Progenitor cell of endocrine pancreas (in vitro differentiated cells): ENCODE results near the gene LDB3. TPM values are rescaled to one million over a fixed set of nuclear protein-coding genes. Genes with fewer than 3 reads are reported as not detected.
"Not testable (repeated sequence)": the region's sequence is repeated elsewhere in the genome, so short reads cannot be mapped to it uniquely, and the experiment has no call there.

Experiments
- DNase-seq: peaks from one replicate; pipeline ENCODE4 v3.0.0; 2021; ENCODE audit warnings: low spot score; ENCODE audit not compliant: unreplicated experiment
- H3K27ac Mint-ChIP-seq: 2 replicates; pipeline ENCODE4 v1.8.0; 2021; ENCODE audit warnings: mild to moderate bottlenecking, moderate library complexity, mixed read lengths
- H3K27me3 Mint-ChIP-seq: 2 replicates; pipeline ENCODE4 v1.8.0; 2021; ENCODE audit warnings: mixed read lengths
- H3K36me3 Mint-ChIP-seq: 2 replicates; pipeline ENCODE4 v1.8.0; 2022; ENCODE audit warnings: mixed read lengths; ENCODE audit not compliant: insufficient read depth
- H3K4me1 Mint-ChIP-seq: 2 replicates; pipeline ENCODE4 v1.8.0; 2021; ENCODE audit warnings: low read depth, mixed read lengths
- H3K4me3 Mint-ChIP-seq: 2 replicates; pipeline ENCODE4 v1.8.0; 2021; ENCODE audit warnings: low read depth, mild to moderate bottlenecking, moderate library complexity, mixed read lengths
- H3K9me3 Mint-ChIP-seq: 2 replicates; pipeline ENCODE4 v1.8.0; 2021; ENCODE audit warnings: low read depth, mixed read lengths
- total RNA-seq: library from RNA; stranded (reverse); gene quantifications from 2 replicates; pipeline ENCODE4 v1.2.1, GENCODE V29; 2021
- TF ChIP-seq, protein P1 (sequence below): fragments of 200-600 bp; sonication (generic); IDR thresholded peaks from one replicate; pipeline ENCODE4 v1.5.0; 2021; ENCODE audit warnings: antibody characterized with exemption, mild to moderate bottlenecking; ENCODE audit not compliant: unreplicated experiment

The LDB3 gene
- total RNA-seq, 1 donor from 2014 or later, result 0.26 TPM

GRCh38 chr10:86729677-86730076, 61.4 kb downstream of the LDB3 start:
- H3K4me3 Mint-ChIP-seq, result no peak overlapping the region
- peaks cover 24% of the 10 kb centered on the region for H3K4me1 Mint-ChIP-seq
- no peak for DNase-seq
- no peak overlapping the region for H3K27ac Mint-ChIP-seq
- TF ChIP-seq, protein P1, sequence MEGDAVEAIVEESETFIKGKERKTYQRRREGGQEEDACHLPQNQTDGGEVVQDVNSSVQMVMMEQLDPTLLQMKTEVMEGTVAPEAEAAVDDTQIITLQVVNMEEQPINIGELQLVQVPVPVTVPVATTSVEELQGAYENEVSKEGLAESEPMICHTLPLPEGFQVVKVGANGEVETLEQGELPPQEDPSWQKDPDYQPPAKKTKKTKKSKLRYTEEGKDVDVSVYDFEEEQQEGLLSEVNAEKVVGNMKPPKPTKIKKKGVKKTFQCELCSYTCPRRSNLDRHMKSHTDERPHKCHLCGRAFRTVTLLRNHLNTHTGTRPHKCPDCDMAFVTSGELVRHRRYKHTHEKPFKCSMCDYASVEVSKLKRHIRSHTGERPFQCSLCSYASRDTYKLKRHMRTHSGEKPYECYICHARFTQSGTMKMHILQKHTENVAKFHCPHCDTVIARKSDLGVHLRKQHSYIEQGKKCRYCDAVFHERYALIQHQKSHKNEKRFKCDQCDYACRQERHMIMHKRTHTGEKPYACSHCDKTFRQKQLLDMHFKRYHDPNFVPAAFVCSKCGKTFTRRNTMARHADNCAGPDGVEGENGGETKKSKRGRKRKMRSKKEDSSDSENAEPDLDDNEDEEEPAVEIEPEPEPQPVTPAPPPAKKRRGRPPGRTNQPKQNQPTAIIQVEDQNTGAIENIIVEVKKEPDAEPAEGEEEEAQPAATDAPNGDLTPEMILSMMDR, result no peak
- H3K36me3 Mint-ChIP-seq, result no peaks in the 10 kb centered on the region
- H3K27me3 Mint-ChIP-seq, result peaks cover 8% of the 10 kb centered on the region
- no peaks in the 10 kb centered on the region for H3K9me3 Mint-ChIP-seq

- TF ChIP-seq, protein P1, result no peak
- H3K4me1 Mint-ChIP-seq, result peaks cover 25% of the 10 kb centered on the region
- DNase-seq, result no peak
- no peaks in the 10 kb centered on the region for H3K9me3 Mint-ChIP-seq
- H3K36me3 Mint-ChIP-seq, result no peaks in the 10 kb centered on the region
- H3K4me3 Mint-ChIP-seq, result no peak overlapping the region
- no peak overlapping the region for H3K27ac Mint-ChIP-seq
- peaks cover 8% of the 10 kb centered on the region for H3K27me3 Mint-ChIP-seq
These were observed 61.9 kb downstream of the LDB3 start for GRCh38 chr10:86730227-86730626.

DNA sequence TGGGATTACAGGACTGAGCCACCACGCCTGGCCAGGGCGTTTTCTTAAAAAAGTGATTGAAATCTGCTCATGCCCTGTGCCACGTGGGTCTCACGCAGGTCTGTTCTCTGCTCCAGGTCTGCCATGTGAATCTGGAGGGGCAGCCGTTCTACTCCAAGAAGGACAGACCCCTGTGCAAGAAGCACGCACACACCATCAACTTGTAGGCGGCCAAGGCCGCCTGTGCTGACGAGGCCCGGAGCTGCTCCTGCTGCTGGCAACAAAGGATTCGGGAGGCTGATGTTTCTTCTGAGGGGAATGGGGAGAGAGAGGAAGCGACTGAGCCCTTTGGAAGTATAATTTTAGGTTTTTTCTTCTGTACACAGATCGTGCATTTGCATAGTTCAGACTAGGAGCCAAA, 64.5 kb downstream of the LDB3 start:
- Mint-ChIP-seq H3K9me3 (no peaks in the 10 kb centered on the region), H3K27me3 (peaks cover 8% of the 10 kb centered on the region), H3K4me1 (peaks cover 13% of the 10 kb centered on the region), H3K36me3 (no peaks in the 10 kb centered on the region), H3K4me3 (no peak overlapping the region), H3K27ac (no peak overlapping the region)
- no peak for DNase-seq
- TF ChIP-seq, protein P1, result no peak

- Mint-ChIP-seq H3K9me3 (no peaks in the 10 kb centered on the region), H3K27ac (no peak overlapping the region), H3K4me1 (peaks cover 8% of the 10 kb centered on the region), H3K4me3 (no peak overlapping the region), H3K36me3 (no peaks in the 10 kb centered on the region), H3K27me3 (peaks cover 8% of the 10 kb centered on the region)
- DNase-seq, result no peak
- TF ChIP-seq, protein P1, result no peak
These were observed 65.0 kb downstream of the LDB3 start for GRCh38 chr10:86733260-86733671.

DNA sequence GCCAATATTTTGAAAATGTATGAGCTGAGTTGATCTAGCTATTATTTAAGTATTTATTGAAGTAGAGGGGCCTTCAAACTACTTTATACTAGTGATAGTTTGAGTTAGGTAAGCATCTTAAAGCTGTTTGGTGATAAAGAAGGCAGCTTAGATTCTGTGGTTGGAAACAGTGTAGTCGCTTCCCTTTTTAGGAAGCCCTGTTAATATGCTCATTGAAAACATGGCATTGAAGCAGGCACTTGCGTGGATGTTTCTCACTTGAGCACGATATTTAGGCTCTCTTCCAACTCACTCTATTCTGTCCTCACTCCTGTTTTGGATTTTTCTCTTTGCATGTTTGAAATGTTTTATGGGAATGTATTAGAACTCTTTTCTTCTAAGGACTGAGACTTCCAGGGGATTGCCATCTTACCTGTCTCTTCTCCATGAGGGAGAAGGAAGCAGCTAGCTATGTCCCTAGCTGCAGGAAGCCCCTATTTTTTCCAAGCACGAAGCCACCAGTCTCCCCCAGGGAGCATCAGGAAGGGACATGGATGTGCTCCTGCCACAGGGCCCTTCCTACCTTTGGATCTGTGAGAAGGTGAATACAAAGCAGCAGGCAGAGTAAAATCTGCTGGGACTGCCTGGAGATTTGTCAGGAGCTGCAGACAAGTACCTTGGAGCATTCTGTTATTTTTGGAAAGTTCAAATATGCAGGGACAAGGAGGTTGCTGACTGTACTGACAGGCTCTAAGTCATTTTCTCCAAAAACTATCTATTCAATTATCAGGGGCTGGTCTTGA, 66.1 kb downstream of the LDB3 start:
- no peaks in the 10 kb centered on the region for H3K9me3 Mint-ChIP-seq

GRCh38 chr10:86735278-86735677, 67.0 kb downstream of the LDB3 start:
- not testable (repeated sequence) for DNase-seq, H3K4me3 Mint-ChIP-seq, H3K4me1 Mint-ChIP-seq, H3K36me3 Mint-ChIP-seq, H3K9me3 Mint-ChIP-seq, H3K27ac Mint-ChIP-seq
- H3K27me3 Mint-ChIP-seq, result peaks cover 11% of the 10 kb centered on the region

More for the DNA sequence above, 66.1 kb downstream of the LDB3 start:
- H3K4me3 Mint-ChIP-seq, result no peak overlapping the region
- H3K4me1 Mint-ChIP-seq, result peaks cover 7% of the 10 kb centered on the region
- TF ChIP-seq, protein P1, result no peak
- peaks cover 8% of the 10 kb centered on the region for H3K27me3 Mint-ChIP-seq
- DNase-seq, result no peak
- no peaks in the 10 kb centered on the region for H3K36me3 Mint-ChIP-seq
- H3K27ac Mint-ChIP-seq, result no peak overlapping the region
